ENCODE measurements around the gene KCNE4.

KCNE4 gene

DNA sequence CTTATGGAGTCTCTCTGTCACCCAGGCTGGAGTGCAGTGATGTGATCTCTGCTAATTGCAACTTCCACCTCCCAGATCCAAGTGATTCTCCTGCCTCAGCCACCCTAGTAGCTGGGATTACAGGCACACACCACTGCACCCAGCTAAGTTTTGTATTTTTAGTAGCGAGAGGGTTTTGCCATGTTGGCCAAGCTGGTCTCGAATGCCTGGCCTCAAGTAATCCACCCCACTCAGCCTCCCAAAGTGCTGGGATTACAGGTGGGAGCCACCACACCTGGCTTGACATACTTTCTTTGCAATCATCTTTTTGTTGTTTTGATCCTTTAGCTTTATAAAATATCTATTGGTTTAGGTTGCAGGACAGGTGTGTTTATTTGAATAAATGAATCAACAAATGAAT, 9.7 kb upstream of the KCNE4 start:
- no peaks in the 10 kb centered on the region for H3K36me3 ChIP-seq (ENCODE audit: insufficient read depth, low read depth, low read length)

DNA sequence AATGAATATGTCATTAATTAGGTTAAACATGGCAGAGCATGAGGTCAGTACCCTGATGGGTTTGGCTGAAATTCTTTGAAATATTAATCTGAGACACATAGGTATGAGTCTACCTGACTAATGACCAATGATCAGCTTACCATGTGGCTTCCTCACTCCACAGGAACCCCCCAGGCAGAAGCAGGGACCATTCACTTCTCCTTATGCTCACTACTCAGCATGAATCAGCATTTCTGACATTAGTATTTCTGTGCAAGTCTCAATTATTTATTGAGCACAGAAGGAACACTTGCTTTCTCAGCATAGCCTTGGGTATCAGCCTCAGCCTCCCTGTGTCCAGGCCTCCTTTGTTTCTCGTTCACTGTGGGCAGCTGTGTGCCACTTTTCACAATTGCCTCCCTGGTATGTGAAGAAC, 9.3 kb upstream of the KCNE4 start:
- Histone ChIP-seq H3K36me3 (ENCODE audit: insufficient read depth, low read depth, low read length) (no peaks in the 10 kb centered on the region), H3K4me3 (ENCODE audit: low read length) (no peak overlapping the region), H3K9me3 (ENCODE audit: insufficient read depth, low read depth, low read length) (no peaks in the 10 kb centered on the region), H3K4me1 (ENCODE audit: insufficient read depth, low read length) (peaks cover 19% of the 10 kb centered on the region; the same call in 1 of the 2 replicates), H3K27ac (ENCODE audit: low read length) (no peak overlapping the region), H3K9ac (ENCODE audit: low read depth, low read length) (no peak overlapping the region), H3K27me3 (ENCODE audit: insufficient read depth, low read length) (no peaks in the 10 kb centered on the region)

More for the DNA sequence above, 9.7 kb upstream of the KCNE4 start:
- H3K4me1 ChIP-seq (ENCODE audit: insufficient read depth, low read length) = peaks cover 24% of the 10 kb centered on the region; the same call in 1 of the 2 replicates
- H3K9me3 ChIP-seq (ENCODE audit: insufficient read depth, low read depth, low read length) = no peaks in the 10 kb centered on the region
- H3K27ac ChIP-seq (ENCODE audit: low read length) = no peak overlapping the region
- H3K27me3 ChIP-seq (ENCODE audit: insufficient read depth, low read length) = no peaks in the 10 kb centered on the region
- H3K4me3 ChIP-seq (ENCODE audit: low read length) = no peak overlapping the region
- no peak overlapping the region for H3K9ac ChIP-seq (ENCODE audit: low read depth, low read length)

DNA sequence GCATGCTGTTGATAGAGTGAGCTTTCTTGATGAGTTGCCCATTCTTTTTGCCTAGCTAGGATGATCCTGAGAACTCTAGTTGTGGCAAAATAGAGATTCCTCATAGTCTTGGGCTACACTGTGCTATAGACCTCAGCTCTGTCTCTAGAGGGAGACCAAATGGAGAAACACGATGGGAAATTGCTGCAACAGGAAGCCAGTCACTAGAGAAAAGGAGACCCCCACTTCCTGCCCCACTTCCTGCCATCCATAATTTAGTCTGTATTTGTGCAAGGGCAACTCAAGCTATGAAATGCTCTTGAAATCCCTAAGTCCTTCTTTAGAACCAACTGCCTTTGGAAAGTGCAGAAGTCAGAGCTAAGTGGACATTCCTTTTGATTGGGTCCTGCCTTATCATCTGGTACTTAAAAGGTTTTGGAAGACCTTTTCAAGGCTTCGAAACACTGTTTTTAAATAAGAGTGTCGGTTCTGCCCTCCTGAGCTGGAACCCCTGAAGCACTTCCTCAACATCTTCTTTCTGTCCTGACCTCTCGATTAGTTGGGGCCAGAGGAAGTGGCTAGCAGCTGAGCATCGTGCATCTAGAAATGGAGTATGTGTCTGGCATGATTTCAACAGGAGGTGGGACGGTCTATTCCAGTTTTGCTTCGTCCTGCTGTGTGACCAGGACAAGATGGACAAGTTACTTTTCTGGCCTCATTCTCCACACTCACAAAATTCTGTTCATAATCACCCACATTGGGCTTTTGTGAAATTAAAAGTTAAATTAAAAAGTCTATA, 8.6 kb upstream of the KCNE4 start:
- H3K4me3 ChIP-seq (ENCODE audit: low read length) = no peak overlapping the region
- peaks cover 13% of the 10 kb centered on the region; the same call in 1 of the 2 replicates for H3K4me1 ChIP-seq (ENCODE audit: insufficient read depth, low read length)
- H3K9ac ChIP-seq (ENCODE audit: low read depth, low read length) = no peak overlapping the region
- H3K9me3 ChIP-seq (ENCODE audit: insufficient read depth, low read depth, low read length) = no peaks in the 10 kb centered on the region
- H3K27ac ChIP-seq (ENCODE audit: low read length) = no peak overlapping the region
- H3K36me3 ChIP-seq (ENCODE audit: insufficient read depth, low read depth, low read length) = no peaks in the 10 kb centered on the region
- no peaks in the 10 kb centered on the region for H3K27me3 ChIP-seq (ENCODE audit: insufficient read depth, low read length)

DNA sequence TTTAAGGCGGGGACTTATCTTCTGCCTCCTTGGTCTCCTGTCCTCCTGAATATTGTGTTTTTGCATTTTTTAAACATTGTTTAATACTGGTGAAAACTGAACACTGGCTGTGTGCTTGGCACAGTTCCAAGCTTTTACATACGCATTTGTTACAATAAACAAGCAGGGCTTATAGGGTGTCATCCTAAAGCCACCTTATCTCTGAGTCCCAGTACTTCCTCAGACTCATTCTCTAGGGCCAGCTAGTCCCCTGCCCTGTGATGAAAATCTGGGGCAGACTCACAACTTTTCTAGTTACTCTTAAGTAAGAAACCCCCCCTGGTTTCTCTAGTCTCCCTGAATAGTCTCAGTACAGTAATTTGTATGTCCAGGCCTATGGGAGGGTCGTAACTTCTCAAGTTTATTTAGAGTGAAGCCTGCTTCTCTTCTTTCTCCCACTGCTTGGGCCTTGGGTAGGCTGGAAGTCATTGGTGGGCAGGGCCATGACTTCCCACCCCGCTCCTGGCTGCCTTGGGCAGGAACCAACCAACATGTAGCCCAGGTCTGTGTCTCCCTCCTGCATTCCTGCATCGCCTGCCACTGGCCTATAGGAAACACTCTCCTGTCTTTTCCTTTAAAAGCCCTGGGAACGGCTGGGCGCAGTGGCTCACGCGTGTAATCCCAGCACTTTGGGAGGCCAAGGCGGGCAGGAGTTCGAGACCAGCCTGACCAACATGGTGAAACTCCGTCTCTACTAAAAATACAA, 7.7 kb upstream of the KCNE4 start:
- H3K27ac ChIP-seq (ENCODE audit: low read length) = no peak overlapping the region
- no peak overlapping the region for H3K9ac ChIP-seq (ENCODE audit: low read depth, low read length)
- no peaks in the 10 kb centered on the region for H3K27me3 ChIP-seq (ENCODE audit: insufficient read depth, low read length)
- H3K4me1 ChIP-seq (ENCODE audit: insufficient read depth, low read length) = peaks cover 5% of the 10 kb centered on the region; the same call in 1 of the 2 replicates
- H3K4me3 ChIP-seq (ENCODE audit: low read length) = no peak overlapping the region
- no peaks in the 10 kb centered on the region for H3K36me3 ChIP-seq (ENCODE audit: insufficient read depth, low read depth, low read length)
- no peaks in the 10 kb centered on the region for H3K9me3 ChIP-seq (ENCODE audit: insufficient read depth, low read depth, low read length)

DNA sequence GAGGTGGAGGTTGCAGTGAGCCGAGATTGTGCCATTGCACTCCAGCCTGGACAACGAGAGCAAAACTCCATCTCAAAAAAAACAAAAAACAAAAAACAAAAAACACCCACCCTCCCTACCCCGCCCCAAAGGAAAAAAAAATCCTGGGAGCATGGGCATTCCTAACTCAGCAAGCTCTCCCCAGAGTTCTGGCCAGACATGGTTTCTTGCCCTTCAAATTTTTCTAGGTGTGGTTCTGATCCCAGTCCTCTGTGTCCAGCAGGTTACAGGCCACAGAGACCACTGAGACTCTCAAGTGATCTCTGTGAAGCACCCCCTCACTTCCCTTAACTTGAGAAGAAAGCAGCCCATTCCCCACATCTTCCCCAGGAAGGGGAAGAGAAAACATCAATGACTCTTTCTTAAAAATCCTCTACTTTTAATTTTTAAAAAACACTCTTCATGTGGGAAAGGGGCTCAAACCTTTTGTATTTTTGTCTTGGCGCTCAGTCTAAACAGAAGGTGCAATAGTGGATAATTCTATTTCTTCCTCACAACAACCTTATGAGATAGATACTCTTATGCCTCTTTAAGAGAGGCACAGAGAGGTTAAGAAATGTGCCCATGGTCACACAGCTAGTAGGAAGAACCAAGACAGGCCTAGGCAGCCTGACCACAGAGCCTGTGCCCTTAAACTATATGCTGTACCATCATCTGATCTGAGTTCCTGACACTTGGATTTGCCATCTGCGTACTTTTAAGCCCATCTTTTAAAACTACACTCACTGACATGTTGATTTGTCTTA, 6.9 kb upstream of the KCNE4 start:
- Histone ChIP-seq H3K27ac (ENCODE audit: low read length) (no peak overlapping the region), H3K27me3 (ENCODE audit: insufficient read depth, low read length) (no peaks in the 10 kb centered on the region), H3K9me3 (ENCODE audit: insufficient read depth, low read depth, low read length) (no peaks in the 10 kb centered on the region), H3K36me3 (ENCODE audit: insufficient read depth, low read depth, low read length) (no peaks in the 10 kb centered on the region), H3K9ac (ENCODE audit: low read depth, low read length) (no peak overlapping the region), H3K4me3 (ENCODE audit: low read length) (no peak overlapping the region), H3K4me1 (ENCODE audit: insufficient read depth, low read length) (peaks cover 5% of the 10 kb centered on the region; the same call in 1 of the 2 replicates)

DNA sequence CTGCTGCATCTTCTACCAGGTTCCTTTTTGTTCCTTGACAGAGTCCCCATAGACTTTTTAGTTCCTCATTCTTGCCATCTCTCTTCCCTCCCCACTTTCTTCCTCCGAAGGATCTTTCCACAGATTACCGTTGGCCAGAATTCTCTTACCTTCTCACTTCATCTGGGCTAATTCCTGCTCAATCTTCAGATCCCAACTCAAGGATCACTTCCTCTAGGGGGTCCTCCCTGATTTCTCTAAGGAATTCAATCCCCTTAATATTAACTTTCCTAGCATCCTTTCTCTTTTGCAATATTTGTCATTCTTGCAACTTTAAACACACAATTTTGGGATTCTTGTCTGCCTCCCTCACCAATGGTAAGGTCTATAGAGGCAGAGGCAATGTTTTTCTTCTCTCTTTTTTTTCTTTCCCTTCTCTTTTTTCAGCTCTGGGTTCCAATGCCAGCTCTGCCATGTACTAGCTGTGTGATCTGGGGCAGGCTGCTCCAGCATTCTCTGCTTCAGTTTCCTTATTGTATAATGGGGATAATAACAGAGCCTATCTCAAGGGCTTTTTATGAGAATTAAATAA, 5.4 kb upstream of the KCNE4 start:
- Histone ChIP-seq H3K4me1 (ENCODE audit: insufficient read depth, low read length) (peaks cover under 1% of the 10 kb centered on the region; the same call in 1 of the 2 replicates), H3K9ac (ENCODE audit: low read depth, low read length) (no peak overlapping the region), H3K27ac (ENCODE audit: low read length) (no peak overlapping the region), H3K36me3 (ENCODE audit: insufficient read depth, low read depth, low read length) (no peaks in the 10 kb centered on the region), H3K9me3 (ENCODE audit: insufficient read depth, low read depth, low read length) (no peaks in the 10 kb centered on the region), H3K27me3 (ENCODE audit: insufficient read depth, low read length) (no peaks in the 10 kb centered on the region), H3K4me3 (ENCODE audit: low read length) (no peak overlapping the region)

DNA sequence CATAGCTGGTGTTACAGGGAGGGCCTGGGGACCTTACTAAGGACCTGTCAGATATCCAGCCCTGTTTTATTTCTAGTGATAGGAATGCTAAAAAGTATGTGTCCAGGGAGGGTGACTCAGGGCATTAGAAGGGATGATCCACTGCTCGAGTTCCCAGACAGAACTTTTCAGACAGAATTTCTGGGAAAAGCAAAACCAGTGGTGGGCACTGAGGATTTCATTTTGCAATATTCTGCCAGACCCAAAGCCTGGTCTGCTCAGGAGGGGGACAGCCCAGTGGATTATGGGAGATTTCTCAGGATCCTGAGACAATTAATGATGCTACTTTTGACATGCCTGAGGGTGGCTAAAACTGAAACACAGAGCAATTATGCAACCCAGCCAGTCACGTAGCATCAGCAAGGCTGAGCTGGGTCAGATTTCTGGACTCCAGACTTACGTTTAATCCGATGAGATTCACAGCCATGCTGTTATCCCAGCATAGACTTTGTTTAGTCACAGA, 4.7 kb upstream of the KCNE4 start:
- Histone ChIP-seq H3K36me3 (ENCODE audit: insufficient read depth, low read depth, low read length) (no peaks in the 10 kb centered on the region), H3K9me3 (ENCODE audit: insufficient read depth, low read depth, low read length) (no peaks in the 10 kb centered on the region), H3K4me1 (ENCODE audit: insufficient read depth, low read length) (peaks cover 7% of the 10 kb centered on the region; the same call in 1 of the 2 replicates), H3K4me3 (ENCODE audit: low read length) (no peak overlapping the region), H3K27me3 (ENCODE audit: insufficient read depth, low read length) (peaks cover 5% of the 10 kb centered on the region; the same call in 1 of the 2 replicates), H3K27ac (ENCODE audit: low read length) (no peak overlapping the region), H3K9ac (ENCODE audit: low read depth, low read length) (no peak overlapping the region)

DNA sequence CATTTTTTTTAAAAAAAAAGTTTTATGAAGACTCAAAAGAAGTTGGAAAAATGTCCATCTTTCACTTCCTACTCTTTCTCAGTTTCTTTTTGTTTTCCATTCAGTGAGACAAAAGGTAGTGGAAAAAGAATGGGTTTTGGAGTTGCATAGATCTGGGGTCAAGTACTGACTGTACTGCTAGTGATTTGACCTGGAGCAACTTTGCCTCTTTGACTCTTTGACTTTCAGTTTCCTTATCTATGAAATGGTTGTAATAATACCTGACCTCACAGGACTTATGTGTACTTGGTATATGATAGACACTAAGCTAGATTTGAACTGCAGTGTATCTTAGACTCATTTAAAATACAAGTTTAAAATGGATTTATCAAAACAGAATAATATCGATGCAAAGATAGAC, 3.5 kb upstream of the KCNE4 start:
- Histone ChIP-seq H3K27ac (ENCODE audit: low read length) (no peak overlapping the region), H3K4me3 (ENCODE audit: low read length) (no peak overlapping the region), H3K9me3 (ENCODE audit: insufficient read depth, low read depth, low read length) (no peaks in the 10 kb centered on the region), H3K9ac (ENCODE audit: low read depth, low read length) (no peak overlapping the region), H3K36me3 (ENCODE audit: insufficient read depth, low read depth, low read length) (no peaks in the 10 kb centered on the region), H3K27me3 (ENCODE audit: insufficient read depth, low read length) (peaks cover 5% of the 10 kb centered on the region; the same call in 1 of the 2 replicates), H3K4me1 (ENCODE audit: insufficient read depth, low read length) (peaks cover 7% of the 10 kb centered on the region; the same call in 1 of the 2 replicates)

DNA sequence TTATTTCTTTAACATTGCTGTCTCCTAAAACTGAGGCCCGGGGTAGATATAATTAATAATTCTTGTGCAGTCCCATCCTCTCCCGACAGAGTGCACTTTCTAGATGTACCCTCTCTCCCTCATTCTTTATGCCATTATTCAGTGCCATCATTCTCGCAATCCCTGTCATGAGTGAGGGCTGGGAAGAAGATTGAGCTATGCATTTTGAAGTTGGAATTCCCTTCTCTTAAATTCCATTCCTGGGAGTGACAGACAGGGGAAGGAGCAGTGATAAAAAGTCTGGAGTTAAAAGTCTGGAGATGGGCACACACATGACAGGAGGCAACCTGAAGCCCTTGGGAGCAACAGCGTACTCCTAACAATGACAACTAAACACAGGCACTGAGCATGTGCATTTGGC, 2.6 kb upstream of the KCNE4 start:
- Histone ChIP-seq H3K27me3 (ENCODE audit: insufficient read depth, low read length) (peaks cover 5% of the 10 kb centered on the region; the same call in 1 of the 2 replicates), H3K27ac (ENCODE audit: low read length) (no peak overlapping the region), H3K9me3 (ENCODE audit: insufficient read depth, low read depth, low read length) (no peaks in the 10 kb centered on the region), H3K4me3 (ENCODE audit: low read length) (no peak overlapping the region), H3K9ac (ENCODE audit: low read depth, low read length) (no peak overlapping the region), H3K36me3 (ENCODE audit: insufficient read depth, low read depth, low read length) (no peaks in the 10 kb centered on the region), H3K4me1 (ENCODE audit: insufficient read depth, low read length) (peaks cover 7% of the 10 kb centered on the region; the same call in 1 of the 2 replicates)

DNA sequence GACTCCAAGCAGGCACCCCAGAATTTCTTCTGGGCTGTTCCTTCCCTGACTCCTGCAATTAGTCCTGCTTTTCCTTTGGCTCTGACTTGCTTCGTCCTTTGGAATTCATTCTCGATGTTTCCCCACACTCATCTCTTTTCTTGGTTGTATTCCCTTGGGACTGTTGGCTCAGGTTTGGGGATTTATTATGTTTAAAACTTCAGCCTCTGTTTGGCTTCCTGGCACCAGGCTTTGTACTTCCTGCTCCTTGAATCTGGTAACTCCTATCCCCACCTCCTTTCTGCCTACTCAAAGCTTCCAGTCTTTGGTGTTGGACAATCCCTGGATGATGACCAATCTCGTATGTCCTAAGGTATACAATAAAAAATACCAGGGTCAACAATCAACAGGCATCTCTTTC, 1.8 kb upstream of the KCNE4 start:
- no peak overlapping the region for H3K4me3 ChIP-seq (ENCODE audit: low read length)
- H3K36me3 ChIP-seq (ENCODE audit: insufficient read depth, low read depth, low read length) = no peaks in the 10 kb centered on the region
- no peaks in the 10 kb centered on the region for H3K9me3 ChIP-seq (ENCODE audit: insufficient read depth, low read depth, low read length)
- H3K27me3 ChIP-seq (ENCODE audit: insufficient read depth, low read length) = peaks cover 5% of the 10 kb centered on the region; the same call in 1 of the 2 replicates
- H3K4me1 ChIP-seq (ENCODE audit: insufficient read depth, low read length) = peaks cover 7% of the 10 kb centered on the region; the same call in 1 of the 2 replicates
- no peak overlapping the region for H3K9ac ChIP-seq (ENCODE audit: low read depth, low read length)
- no peak overlapping the region for H3K27ac ChIP-seq (ENCODE audit: low read length)

Measured in iPS-20b (cell line).